Left hindlimb (tissue), 1 donor: ENCODE measurements around the gene CEP83.

Experiments used
- DNase-seq: peaks from one replicate; pipeline ENCODE4 v3.0.0-alpha.2; 2018

The CEP83 gene

GRCh38 chr12:94265966-94266745 is 193.5 kb downstream of the CEP83 start:
- no peak for DNase-seq

DNA sequence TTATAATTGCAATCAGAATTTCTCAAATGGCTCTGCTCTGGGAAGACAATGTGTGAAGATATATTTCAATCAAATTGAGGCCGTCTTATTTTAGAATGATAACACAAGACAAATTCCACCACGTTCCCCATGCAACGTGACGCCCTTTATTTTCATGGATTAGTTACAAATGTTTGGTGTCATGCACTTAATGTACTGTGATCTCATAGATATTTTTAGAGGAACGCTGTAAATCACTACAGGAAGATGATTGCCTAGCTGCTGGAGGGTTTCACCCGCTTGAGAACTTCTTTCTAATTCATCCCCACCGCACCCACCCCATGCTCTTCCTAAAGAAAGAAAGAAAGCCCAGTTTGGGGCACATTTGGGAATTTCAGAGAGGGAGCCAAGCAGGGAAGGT is 194.1 kb downstream of the CEP83 start:
- no peak for DNase-seq

- DNase-seq = no peak
These were observed 194.8 kb downstream of the CEP83 start for GRCh38 chr12:94264736-94265485.

DNA sequence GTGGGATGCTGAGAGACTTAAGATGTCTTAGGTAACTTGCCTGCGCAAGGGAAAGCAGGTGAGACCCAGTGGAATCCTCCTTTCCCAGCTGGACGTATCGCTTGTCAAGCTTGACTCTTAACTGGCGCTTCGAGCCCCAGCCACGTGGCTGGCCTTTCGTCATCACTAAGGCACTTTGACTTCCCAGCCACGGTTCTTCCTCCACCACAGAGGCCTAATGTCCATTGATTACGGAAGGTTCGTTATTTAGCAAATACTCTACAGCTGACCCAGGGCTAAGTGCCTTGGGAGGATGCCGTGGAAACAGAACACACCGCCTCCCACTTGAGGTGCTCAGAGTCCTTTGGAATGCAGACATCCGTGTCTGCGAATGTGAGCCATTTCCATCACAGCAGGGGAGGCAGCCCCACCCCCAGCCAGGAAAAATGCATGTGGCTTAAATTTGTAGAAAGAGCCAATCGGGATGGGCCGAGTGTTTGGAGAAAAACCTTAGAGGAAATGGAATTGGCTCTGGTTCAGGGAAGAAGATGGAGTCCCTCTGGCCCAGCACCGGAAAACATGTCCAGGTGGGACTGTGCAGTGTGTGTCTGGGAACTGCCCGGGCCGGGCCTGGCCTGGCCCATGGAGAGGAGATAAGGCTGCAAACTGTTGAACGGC is 195.6 kb downstream of the CEP83 start:
- DNase-seq = peak; percentile 82

DNA sequence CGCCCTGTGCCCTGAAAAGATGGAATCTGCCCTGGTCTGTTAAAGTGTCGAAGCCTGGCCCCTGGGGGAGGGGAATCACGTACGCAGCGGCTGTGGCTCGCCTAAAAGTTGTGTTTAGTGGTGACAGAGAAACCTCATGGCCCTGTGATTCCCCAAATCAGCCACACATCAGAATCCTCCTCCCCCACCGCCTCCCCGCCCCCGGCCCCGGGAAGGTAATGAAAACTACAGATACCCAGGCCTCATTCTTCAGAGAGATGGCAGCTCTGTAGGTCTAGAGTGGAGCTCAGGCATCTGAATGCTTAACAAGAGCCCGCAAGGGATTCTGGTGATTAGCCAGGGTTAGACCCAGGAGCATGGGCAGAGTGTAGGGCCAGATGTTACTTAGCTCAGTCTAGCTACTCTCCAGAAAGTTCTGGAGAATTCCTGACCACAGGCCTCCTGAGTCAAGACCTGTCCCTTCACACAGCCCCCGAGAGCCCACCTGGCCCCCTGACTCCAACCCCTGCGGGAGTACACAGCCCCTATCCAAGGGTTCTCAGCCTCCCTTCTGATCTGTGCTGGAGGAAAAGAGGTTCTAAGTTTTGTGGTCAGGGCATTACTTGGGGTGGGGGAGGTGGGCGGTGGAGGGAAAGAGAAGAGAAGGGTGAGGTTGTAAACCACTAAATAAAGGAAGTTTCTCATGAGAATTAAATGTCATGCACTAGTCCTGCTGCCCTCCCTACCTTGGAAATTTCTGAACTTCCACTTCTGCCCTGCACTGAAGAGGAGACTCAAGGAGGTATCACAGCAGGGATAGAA is 196.5 kb downstream of the CEP83 start:
- no peak for DNase-seq

DNA sequence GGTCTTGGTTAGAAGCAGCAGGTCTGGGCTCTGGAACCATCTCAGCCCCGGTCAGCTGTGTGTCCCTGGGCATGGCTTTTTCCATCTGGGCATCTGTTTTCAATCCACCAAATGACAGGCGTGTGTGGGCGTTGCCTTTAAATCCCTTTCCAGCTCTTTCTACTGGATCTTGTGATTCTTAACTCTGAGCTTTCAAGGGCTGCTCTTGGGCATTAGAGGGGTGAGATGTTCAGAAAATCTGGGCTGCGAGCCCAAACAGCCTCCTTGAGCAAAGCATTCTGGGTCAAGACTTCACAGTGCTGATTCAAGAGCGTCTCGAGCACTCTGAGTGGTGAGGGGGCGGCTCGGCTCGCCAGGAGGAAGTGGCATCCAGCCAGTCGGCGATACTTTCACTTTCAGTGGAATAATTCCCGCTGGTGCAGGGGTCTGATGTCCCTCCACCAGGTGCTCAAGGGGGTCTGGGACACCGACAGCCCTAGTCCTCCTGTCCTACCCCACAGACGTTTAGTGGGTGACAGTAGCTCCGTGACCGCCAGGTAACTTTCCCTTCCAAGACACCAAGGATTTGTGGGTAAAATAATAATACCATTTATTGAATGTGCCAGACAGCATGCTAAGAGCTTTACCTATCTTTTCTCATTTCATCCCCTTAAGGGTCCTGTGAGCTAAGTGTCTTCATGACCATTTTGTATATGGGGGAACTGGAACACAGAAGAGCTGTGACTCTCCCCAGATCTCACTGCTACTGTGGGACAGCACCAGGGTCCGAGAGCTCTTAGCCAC is 197.2 kb downstream of the CEP83 start:
- DNase-seq = peak; percentile 89

- no peak for DNase-seq
These were observed 197.9 kb downstream of the CEP83 start for GRCh38 chr12:94261786-94262185.

DNA sequence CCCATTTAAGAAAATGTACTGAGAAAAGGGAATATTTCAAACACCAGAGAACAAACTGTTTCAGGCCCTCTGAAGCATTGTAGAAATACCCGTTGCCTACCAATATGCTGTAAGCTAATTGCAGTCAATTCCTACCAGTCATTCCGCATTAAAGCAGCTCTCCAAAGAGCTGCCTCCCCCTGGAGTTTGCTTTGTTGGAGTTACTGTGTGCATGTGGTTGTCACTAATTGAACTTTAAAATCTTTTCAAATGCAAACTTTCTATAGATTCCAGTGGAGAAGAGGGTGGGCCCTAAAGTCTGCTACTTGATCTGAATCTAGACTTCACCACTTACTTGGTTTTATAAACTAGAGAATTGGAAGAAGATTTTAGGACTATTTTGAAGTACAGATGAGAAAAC is 198.5 kb downstream of the CEP83 start:
- DNase-seq = no peak

DNA sequence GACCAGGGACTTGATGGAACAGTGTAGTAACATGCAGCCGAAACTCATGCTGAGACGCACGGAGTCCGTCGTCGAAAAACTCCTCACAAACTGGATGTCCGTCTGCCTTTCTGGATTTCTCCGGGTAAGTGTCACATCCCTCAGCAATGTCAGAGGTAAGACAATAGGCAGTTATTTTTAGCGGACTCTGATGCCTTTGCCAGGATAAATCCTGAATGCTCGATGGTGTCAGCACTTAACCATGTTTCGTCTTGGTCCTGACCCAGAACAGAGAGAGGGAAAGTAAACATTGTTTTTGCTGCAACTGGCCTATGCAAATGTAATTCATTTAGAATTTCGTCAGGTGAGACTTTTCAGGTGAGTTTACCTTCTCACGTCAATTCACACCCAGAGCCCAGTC is 198.9 kb downstream of the CEP83 start:
- DNase-seq = no peak

DNA sequence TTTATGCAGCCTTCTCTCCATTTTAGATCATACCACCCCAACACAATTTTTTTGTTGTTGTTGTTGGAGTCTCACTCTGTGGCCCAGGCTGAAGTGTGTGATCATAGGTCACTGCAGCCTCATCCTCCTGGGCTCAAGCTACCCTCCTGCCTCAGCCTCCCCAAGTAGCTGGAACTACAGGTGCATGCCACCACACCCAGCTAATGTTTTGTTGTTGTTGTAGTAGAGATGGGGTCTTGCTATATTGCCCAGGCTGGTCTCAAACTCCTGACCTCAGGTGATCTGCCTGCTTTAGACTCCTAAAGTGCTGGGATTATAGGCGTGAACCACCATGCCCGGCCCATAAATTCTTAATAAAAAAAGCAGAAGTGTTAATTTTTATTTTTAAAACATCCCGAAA is 199.7 kb downstream of the CEP83 start:
- no peak for DNase-seq

- DNase-seq = no peak
These were observed 201.1 kb downstream of the CEP83 start for GRCh38 chr12:94258593-94258992.
